Nephron progenitor cell (in vitro differentiated cells): ENCODE data around the gene MAP2K6.

Experiments
- DNase-seq: peaks from one replicate; pipeline ENCODE4 v3.0.0; 2021
- H3K27ac Mint-ChIP-seq: 2 replicates; pipeline ENCODE4 v1.8.0; 2021; ENCODE audit warnings: mild to moderate bottlenecking, moderate library complexity, mixed read lengths
- H3K27me3 Mint-ChIP-seq: 2 replicates; pipeline ENCODE4 v1.8.0; 2021; ENCODE audit warnings: mild to moderate bottlenecking, low read depth, mixed read lengths; ENCODE audit not compliant: poor library complexity
- H3K36me3 Mint-ChIP-seq: 2 replicates; pipeline ENCODE4 v1.8.0; 2021; ENCODE audit warnings: low read depth, mixed read lengths
- H3K4me1 Mint-ChIP-seq: 2 replicates; pipeline ENCODE4 v1.8.0; 2021; ENCODE audit warnings: mixed read lengths
- H3K4me3 Mint-ChIP-seq: 2 replicates; pipeline ENCODE4 v1.8.0; 2021; ENCODE audit warnings: mild to moderate bottlenecking, moderate library complexity, mixed read lengths
- H3K9me3 Mint-ChIP-seq: 2 replicates; pipeline ENCODE4 v1.8.0; 2021; ENCODE audit warnings: mild to moderate bottlenecking, moderate library complexity, mixed read lengths
- CTCF ChIP-seq: fragments of 200-600 bp; sonication (generic); IDR thresholded peaks from 2 replicates; pipeline ENCODE4 v1.5.0; 2021; ENCODE audit warnings: antibody characterized with exemption

The MAP2K6 gene

GRCh38 chr17:69460963-69461922 is 46.7 kb downstream of the MAP2K6 start:
- DNase-seq, result no peak
- H3K9me3 Mint-ChIP-seq, result no peaks in the 10 kb centered on the region
- H3K4me1 Mint-ChIP-seq, result peaks cover 50% of the 10 kb centered on the region
- no peaks in the 10 kb centered on the region for H3K27me3 Mint-ChIP-seq
- peak overlapping the region; percentile 71 for H3K27ac Mint-ChIP-seq
- H3K36me3 Mint-ChIP-seq, result peaks cover 18% of the 10 kb centered on the region
- peak overlapping the region; percentile 2 for H3K4me3 Mint-ChIP-seq
- no peak for TF ChIP-seq CTCF

DNA sequence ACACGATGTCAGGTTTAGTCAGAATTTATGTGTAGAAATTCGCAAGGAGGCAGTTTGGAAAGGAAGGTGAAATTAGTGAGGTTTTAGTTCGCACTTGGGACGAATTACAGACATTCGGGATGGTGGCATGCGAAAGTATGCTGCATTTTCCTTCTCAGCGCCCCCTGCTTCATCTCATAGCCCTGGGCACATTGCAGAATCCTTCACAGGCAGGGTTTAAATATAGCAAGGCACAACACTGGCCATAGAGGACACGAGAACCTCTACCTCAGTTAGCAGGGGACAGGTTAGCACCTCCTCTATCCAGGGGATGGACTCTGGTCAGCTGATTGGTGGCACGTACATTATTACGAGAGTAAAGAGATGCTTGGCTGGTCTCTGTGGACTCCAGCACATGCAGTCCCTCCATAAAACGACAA is 47.5 kb downstream of the MAP2K6 start:
- TF ChIP-seq CTCF, result no peak
- Mint-ChIP-seq H3K27me3 (no peaks in the 10 kb centered on the region), H3K9me3 (no peaks in the 10 kb centered on the region), H3K4me3 (no peak overlapping the region), H3K27ac (peak overlapping the region; percentile 71), H3K4me1 (peaks cover 49% of the 10 kb centered on the region), H3K36me3 (peaks cover 18% of the 10 kb centered on the region)
- no peak for DNase-seq

DNA sequence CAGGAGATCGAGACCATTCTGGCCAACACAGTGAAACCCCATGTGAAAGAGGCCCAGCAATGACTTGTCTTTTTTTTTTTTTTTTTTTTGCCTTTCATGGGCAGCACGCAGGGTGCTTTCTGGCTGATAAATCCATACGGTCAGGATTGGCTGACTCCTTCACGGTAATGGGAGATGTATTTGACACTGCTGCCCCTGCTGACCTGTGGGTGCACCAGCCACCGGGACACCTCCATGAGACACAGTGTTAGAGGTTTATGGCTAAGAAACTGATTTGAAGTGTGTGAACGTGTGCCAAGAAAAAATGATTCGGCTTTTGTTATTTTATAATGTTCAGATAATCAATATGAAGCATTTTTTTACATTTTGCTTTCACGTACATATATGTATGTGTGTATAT is 48.4 kb downstream of the MAP2K6 start:
- no peak for TF ChIP-seq CTCF
- Mint-ChIP-seq H3K4me3 (no peak overlapping the region), H3K27ac (peak overlapping the region; percentile 34), H3K27me3 (no peaks in the 10 kb centered on the region), H3K4me1 (peaks cover 54% of the 10 kb centered on the region), H3K9me3 (no peaks in the 10 kb centered on the region), H3K36me3 (peaks cover 19% of the 10 kb centered on the region)
- DNase-seq, result no peak

GRCh38 chr17:69466451-69466850 is 52.0 kb downstream of the MAP2K6 start:
- peaks cover 55% of the 10 kb centered on the region for H3K36me3 Mint-ChIP-seq
- no peak overlapping the region for H3K27ac Mint-ChIP-seq
- H3K27me3 Mint-ChIP-seq, result peaks cover 2% of the 10 kb centered on the region
- TF ChIP-seq CTCF, result no peak
- H3K4me1 Mint-ChIP-seq, result peaks cover 45% of the 10 kb centered on the region
- no peak for DNase-seq
- no peak overlapping the region for H3K4me3 Mint-ChIP-seq
- H3K9me3 Mint-ChIP-seq, result peaks cover 12% of the 10 kb centered on the region

DNA sequence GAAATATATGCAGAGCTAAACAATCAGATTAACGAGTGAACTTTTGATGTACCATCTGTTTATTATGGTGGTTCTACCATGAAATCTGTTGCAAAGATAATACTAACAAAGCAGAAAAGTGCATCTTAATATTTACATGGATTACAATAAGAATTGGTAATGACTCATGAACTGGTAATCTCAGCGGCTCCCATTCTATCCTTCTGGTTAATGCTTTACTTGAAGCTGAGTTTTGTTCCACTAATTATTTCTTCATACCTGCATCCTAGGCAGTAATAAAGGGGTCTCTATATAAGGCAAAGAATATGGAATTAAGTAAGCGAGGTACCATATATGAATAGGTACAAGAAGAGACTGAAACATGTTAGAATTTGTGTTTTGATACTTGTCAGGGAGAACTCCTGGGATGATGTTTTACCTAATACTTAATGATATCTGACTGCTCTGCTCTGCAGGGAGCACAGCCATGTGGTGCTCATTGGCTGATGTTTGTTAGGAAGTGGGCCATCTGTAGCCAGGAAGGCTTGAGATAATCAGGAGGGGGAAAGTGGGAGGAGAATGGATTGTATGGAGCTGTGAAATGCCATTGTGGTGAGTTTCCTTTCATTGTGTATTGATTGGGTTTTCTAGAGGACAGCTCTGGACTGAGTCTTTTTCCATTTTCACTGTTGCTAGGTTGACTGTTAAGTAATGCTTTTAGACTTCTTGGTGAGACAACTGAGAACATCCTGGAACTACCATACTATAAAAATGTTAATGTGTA is 52.6 kb downstream of the MAP2K6 start:
- H3K36me3 Mint-ChIP-seq, result peaks cover 55% of the 10 kb centered on the region
- peaks cover 12% of the 10 kb centered on the region for H3K9me3 Mint-ChIP-seq
- no peak overlapping the region for H3K4me3 Mint-ChIP-seq
- peaks cover 2% of the 10 kb centered on the region for H3K27me3 Mint-ChIP-seq
- no peak for DNase-seq
- H3K27ac Mint-ChIP-seq, result no peak overlapping the region
- H3K4me1 Mint-ChIP-seq, result peaks cover 38% of the 10 kb centered on the region
- TF ChIP-seq CTCF, result no peak
